Kidney (tissue), 14 donors: ENCODE measurements around the gene GASK1B. TPM values are rescaled to one million over a fixed set of nuclear protein-coding genes. Genes with fewer than 3 reads are reported as not detected.

Source experiments
- DNase-seq, 5 donors: peaks; one replicate each; pipeline ENCODE4 v3.0.0-alpha.2; 2013 to 2020
- FAIRE-seq: peaks from 2 replicates; lab custom pipeline; 2012; peaks lifted over from hg19 to GRCh38; lab: Jason Lieb, UNC
- H3K27ac ChIP-seq, 2 donors: one replicate each; pipeline ENCODE4 v1.7.0; 2013; ENCODE audit warnings: low read depth in 2 of 2, low read length in 2 of 2, inconsistent platforms in 1 of 2
- H3K27me3 ChIP-seq: one replicate; pipeline ENCODE4 v1.7.1; 2013; ENCODE audit warnings: low read length, inconsistent platforms; ENCODE audit not compliant: control insufficient read depth, insufficient read depth
- H3K36me3 ChIP-seq, 3 donors: one replicate each; pipeline versions ENCODE4 v1.7.0 to v1.7.1; 2013; ENCODE audit warnings: low read length in 3 of 3, control low read depth in 1 of 3, inconsistent platforms in 1 of 3; ENCODE audit not compliant: insufficient read depth in 3 of 3, control insufficient read depth in 2 of 3
- H3K4me1 ChIP-seq, 3 donors: one replicate each; pipeline versions ENCODE4 v1.7.0 to v1.7.1; 2013; ENCODE audit warnings: low read length in 3 of 3, inconsistent platforms in 1 of 3, low read depth in 1 of 3; ENCODE audit not compliant: control insufficient read depth in 2 of 3, insufficient read depth in 2 of 3
- H3K4me3 ChIP-seq, 3 donors: one replicate each; pipeline versions ENCODE4 v1.7.0 to v1.8.1; 2013; ENCODE audit warnings: low read length in 3 of 3, control low read depth in 1 of 3, inconsistent platforms in 1 of 3
- H3K9ac ChIP-seq, 3 donors: one replicate each; pipeline versions ENCODE4 v1.7.0 to v1.7.1; 2013; ENCODE audit warnings: low read length in 3 of 3, control low read depth in 1 of 3, inconsistent platforms in 1 of 3
- H3K9me3 ChIP-seq, 3 donors: one replicate each; pipeline versions ENCODE4 v1.7.0 to v1.7.1; 2013; ENCODE audit warnings: low read length in 3 of 3, control low read depth in 1 of 3, inconsistent platforms in 1 of 3; ENCODE audit not compliant: control insufficient read depth in 2 of 3, insufficient read depth in 1 of 3
- intact Hi-C: fragments of 100-400 bp; cut with DNase I; formaldehyde crosslinking; loops from one replicate; pipeline ENCODE4 v1.11.1; 2022
- polyA plus RNA-seq: library from polyadenylated mRNA; stranded (reverse); fragments of 350-450 nt; fragmentation: Illumina TruSeq; extraction: RNeasy Lipid Tissue Mini Kit (QIAGEN cat#74804); gene quantifications from one replicate; pipeline ENCODE4 v1.2.3, GENCODE V29; 2014; ENCODE audit warnings: low read depth, low replicate concordance; ENCODE audit not compliant: insufficient read depth
- total RNA-seq: library from RNA; stranded (reverse); fragmentation: NEBNext Ultra II Directional; extraction: Animal tissue kit (Norgen Biotek cat#: 25700); gene quantifications from one replicate; pipeline ENCODE4 v1.2.1, GENCODE V29; 2021
- TF ChIP-seq, protein P1 (sequence below): IDR thresholded peaks from 3 replicates; pipeline ENCODE4 v1.5.1; 2012; ENCODE audit warnings: mild to moderate bottlenecking, moderate library complexity, borderline replicate concordance; ENCODE audit not compliant: insufficient read depth; ENCODE audit errors: extremely low read depth
- donor health status: control.
- donor health status: control.
- donor health status: control.
- donor health status: control.
- donor health status: control.
- donor health status: DM: yes; HTN: yes; CAD: no.
- donor health status: Normal renal cell carcinoma (clear cell type).

The GASK1B gene
- total and polyA plus RNA-seq, 2 donors from 2014 or later: 6.5 to 38.6 TPM

DNA sequence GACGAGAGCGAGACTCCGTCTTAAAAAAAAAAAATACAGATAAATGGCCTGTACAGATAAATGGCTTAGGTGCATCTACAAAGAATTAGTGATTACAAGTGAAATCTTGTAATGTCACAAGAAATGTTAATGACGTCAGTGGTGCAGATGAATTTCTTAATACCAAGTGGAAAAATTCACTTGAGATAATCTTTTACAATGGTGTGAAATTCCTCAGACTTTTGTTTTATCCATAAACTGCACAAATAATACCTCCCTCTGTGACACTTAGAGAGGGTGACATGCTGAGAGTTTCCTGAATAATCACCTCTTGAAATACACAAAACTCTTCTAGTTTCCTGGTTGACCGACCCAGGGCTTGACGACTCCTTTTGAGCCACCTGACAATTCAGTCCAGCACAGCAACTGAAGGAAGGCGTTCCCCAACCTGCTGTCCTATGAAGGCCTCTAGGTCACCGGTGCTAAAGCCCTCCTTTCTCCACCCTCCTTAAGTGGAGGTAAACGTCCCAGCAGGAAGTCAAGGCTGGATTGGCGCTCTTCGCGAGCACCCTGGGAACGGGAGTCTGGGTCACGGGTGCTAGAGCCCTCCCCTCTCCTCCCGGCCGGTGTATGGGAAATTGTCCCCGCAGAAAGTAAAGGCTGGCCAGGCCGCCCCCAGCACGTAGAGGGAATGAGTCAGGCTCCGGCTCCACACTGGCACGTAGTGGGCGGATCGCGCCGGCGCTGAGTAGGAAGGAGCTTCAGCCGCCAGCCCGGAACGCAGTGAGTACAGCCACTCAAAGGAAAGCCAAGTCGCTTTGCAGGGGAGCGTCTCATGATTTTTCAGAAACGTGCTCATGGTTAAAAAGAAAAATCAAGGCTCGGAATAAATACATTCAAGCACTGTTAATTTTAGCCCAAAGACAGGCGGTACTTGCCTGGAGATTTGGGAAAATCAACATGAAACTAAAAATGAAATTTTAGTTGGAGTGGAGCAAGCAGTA, 37.3 kb upstream of the GASK1B start, which contains the start of gene TMEM144:
Gene TMEM144, plus strand, starts transcription at position 662 of the 983 bp plus-strand sequence. CDS start 2,182 bp downstream, outside the sequence.
- Histone ChIP-seq H3K9me3 (no peaks in the 10 kb centered on the region), H3K27ac (peak within 1 kb of the TSS; percentile 59 to 69), H3K27me3 (no peaks in the 10 kb centered on the region), H3K4me3 (peak within 1 kb of the TSS; percentile 66 to 80 (median 79)), H3K9ac (peak within 1 kb of the TSS in 2 of 3 donors; percentile 51 to 52), H3K36me3 (no peaks in the 10 kb centered on the region), H3K4me1 (peaks cover 2 to 6% (median 5%) of the 10 kb centered on the region in 3 donors)
- intact Hi-C loops: no loop called here
- TF ChIP-seq, protein P1, sequence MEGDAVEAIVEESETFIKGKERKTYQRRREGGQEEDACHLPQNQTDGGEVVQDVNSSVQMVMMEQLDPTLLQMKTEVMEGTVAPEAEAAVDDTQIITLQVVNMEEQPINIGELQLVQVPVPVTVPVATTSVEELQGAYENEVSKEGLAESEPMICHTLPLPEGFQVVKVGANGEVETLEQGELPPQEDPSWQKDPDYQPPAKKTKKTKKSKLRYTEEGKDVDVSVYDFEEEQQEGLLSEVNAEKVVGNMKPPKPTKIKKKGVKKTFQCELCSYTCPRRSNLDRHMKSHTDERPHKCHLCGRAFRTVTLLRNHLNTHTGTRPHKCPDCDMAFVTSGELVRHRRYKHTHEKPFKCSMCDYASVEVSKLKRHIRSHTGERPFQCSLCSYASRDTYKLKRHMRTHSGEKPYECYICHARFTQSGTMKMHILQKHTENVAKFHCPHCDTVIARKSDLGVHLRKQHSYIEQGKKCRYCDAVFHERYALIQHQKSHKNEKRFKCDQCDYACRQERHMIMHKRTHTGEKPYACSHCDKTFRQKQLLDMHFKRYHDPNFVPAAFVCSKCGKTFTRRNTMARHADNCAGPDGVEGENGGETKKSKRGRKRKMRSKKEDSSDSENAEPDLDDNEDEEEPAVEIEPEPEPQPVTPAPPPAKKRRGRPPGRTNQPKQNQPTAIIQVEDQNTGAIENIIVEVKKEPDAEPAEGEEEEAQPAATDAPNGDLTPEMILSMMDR: no peak
- DNase-seq: peak; percentile 83 to 97 (median 93)
- FAIRE-seq: peak; percentile 51

DNA sequence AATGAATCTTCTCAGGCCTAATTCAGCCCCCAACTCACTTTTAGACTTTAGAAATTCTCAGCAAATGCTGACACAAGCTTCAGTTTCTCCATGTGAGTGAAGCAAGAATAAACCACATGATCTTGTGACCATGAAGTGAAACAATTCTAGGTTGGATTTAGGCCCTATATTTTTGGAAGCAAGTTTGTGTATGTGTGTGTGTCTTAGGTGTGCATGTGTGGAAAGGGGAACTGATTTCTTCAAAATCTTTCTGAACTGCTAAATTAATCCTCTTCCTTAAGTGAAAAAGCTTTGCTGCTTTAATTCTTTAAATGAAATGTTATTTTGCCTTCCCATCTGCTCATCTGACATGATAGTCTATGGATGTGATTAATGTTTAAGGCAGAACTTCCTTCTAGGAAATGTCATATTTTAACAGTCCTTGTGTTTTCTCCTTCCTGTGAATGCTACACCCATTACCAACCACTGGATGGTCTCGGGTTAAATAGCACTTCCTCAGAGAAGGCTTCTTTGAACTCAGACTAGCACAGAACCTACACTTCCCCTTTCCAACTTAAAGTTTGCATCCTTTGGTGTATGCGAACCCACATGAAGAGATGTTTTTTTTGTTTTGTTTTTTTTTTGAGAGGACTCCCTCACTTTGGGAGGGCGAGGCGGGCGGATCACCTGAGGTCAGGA, 36.3 kb upstream of the GASK1B start:
- Histone ChIP-seq H3K4me1 (peaks cover 2 to 6% (median 5%) of the 10 kb centered on the region in 3 donors), H3K27ac (no peak overlapping the region), H3K9me3 (no peaks in the 10 kb centered on the region), H3K36me3 (no peaks in the 10 kb centered on the region), H3K27me3 (no peaks in the 10 kb centered on the region), H3K4me3 (no peak overlapping the region), H3K9ac (no peak overlapping the region)
- intact Hi-C loops: no loop called here
- no peak for FAIRE-seq
- TF ChIP-seq, protein P1: no peak
- peak in 1 of 5 donors; percentile 9 for DNase-seq

DNA sequence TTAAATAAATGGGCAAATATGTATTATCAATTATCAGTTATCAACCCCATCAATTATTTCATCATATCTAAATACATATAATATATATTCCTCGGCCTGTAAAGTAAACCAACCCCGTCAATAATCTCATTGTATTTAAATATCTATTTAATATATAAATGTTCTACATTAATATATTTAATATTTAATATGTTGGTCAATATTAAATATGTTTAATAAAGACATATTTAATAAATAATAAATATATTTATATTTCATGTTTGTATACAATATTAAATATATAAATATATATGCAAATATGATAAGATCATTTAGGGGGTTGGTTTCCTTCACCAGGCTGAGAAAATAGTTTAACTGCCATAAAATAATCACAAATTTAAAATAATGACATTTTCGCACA, 31.1 kb upstream of the GASK1B start:
- no peak for DNase-seq
- no peaks in the 10 kb centered on the region for H3K36me3 ChIP-seq
- TF ChIP-seq, protein P1: no peak
- no peaks in the 10 kb centered on the region for H3K27me3 ChIP-seq
- no peaks in the 10 kb centered on the region for H3K9me3 ChIP-seq
- no peak overlapping the region for H3K9ac ChIP-seq
- intact Hi-C loops: no loop called here
- H3K27ac ChIP-seq: no peak overlapping the region
- no peak overlapping the region for H3K4me3 ChIP-seq
- no peaks in the 10 kb centered on the region for H3K4me1 ChIP-seq
- peak; percentile 90 for FAIRE-seq
